Measurements from ENCODE around the gene TRAPPC12.

DNA sequence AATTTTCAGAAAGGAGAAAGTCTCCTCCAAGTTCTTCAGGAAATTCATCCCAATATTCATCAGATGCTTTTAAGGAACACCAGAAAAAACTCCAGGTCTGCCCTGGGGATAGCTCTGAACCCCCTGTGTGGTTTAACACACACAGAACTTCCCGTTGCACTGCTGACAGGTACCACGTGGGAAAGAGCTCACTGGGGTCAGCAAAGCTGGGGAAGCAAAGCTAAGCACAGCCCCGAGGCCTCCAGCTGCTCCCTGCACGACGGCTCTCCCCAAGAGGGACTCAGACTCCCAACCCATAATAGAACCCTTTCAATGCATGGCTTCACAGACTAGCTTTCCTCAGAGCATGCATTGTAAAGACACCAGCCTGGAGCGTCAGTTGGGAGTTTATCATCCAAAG lies 111.8 kb downstream of the TRAPPC12 start:
- no peak for TF ChIP-seq ZNF274 (IDR thresholded peaks at IDR 0.05; ENCODE audit: low read depth, low read length)
- no peak for TF ChIP-seq YY1 (IDR thresholded peaks at IDR 0.05; ENCODE audit: insufficient read depth, insufficient read length)
